ENCODE measurements around the gene VAC14. TPM values are rescaled to one million over a fixed set of nuclear protein-coding genes. Genes with fewer than 3 reads are reported as not detected.

The VAC14 gene
- total and polyA plus RNA-seq, 2 of the 8 experiments (the other 6 are each of a cell fraction or from before 2014, with no cell fraction given) = 56.0 to 108 TPM

GRCh38 chr16:70752426-70752825 is 48.5 kb downstream of the VAC14 start:
- H2BK5ac ChIP-seq (ENCODE audit: low read depth, low read length) = no peak overlapping the region
- POLR2A ChIA-PET (ENCODE audit: partially characterized antibody) = no interaction called here
- no peak overlapping the region for H2BK12ac ChIP-seq (ENCODE audit: low read depth, low read length)
- no peak overlapping the region for H3K18ac ChIP-seq (ENCODE audit: extremely low read depth, low read length)
- CTCF ChIA-PET (ENCODE audit: partially characterized antibody) = interaction anchor here (1.1 to 7.0 kb wide), 8 partner anchors 9 to 72 kb away, joined by 3 to 57 read pairs (median 4); no protein-coding TSS in a partner anchor
- H3K9ac ChIP-seq (replicated peaks in 1 of 4; ENCODE audit: extremely low read depth in 1 of 4, low read depth in 3 of 4, low read length in 3 of 4) = no peak overlapping the region
- H3K4me2 ChIP-seq (ENCODE audit: insufficient read depth in 1 of 2, low read depth in 2 of 2, low read length in 2 of 2) = no peak overlapping the region
- peaks cover 0 to 10% (median 6%) of the 10 kb centered on the region in 4 experiments; a peak in 5 of 7 replicates for H3K4me1 ChIP-seq (replicated peaks in 1 of 4; ENCODE audit: control insufficient read depth in 3 of 4, insufficient read depth in 4 of 4, low read length in 3 of 4)
- H2BK15ac ChIP-seq (ENCODE audit: low read length) = no peak overlapping the region
- no peaks in the 10 kb centered on the region for H3K79me1 ChIP-seq (ENCODE audit: low read depth, low read length)
- H4K5ac ChIP-seq (ENCODE audit: insufficient read length, low read depth, low read length) = no peak overlapping the region
- peaks cover 0 to 3% (median 1%) of the 10 kb centered on the region in 4 experiments; a peak in 2 of 8 replicates for H3K36me3 ChIP-seq (ENCODE audit: control insufficient read depth in 2 of 4, insufficient read depth in 4 of 4, low read length in 3 of 4)
- TF ChIP-seq SIRT6 (IDR thresholded peaks at IDR 0.05; ENCODE audit: low read length) = no peak
- TF ChIP-seq SUZ12 (IDR thresholded peaks at IDR 0.05; ENCODE audit: low read length) = no peak
- TF ChIP-seq ASH2L (IDR thresholded peaks at IDR 0.05; ENCODE audit: low read length) = no peak
- no peak for TF ChIP-seq CHD1 (IDR thresholded peaks at IDR 0.05; ENCODE audit: low read depth, low read length)
- no peak for TF ChIP-seq CEBPB (IDR thresholded peaks at IDR 0.05; ENCODE audit: low read depth, low read length)
- TF ChIP-seq YY1 (IDR thresholded peaks at IDR 0.05; ENCODE audit: low read depth, low read length) = no peak
- no peak for TF ChIP-seq RNF2 (IDR thresholded peaks at IDR 0.05; ENCODE audit: borderline replicate concordance, low read depth, low read length, missing control alignments, poor library complexity, severe bottlenecking)
- no peak for TF ChIP-seq TAF7 (optimal IDR thresholded peaks at IDR 0.05; ENCODE audit: borderline replicate concordance, low read depth, low read length)
- no peak for TF ChIP-seq EP300 (IDR thresholded peaks at IDR 0.05; ENCODE audit: borderline replicate concordance in 1 of 2, low read depth in 2 of 2, low read length in 2 of 2)
- TF ChIP-seq SAP30 (IDR thresholded peaks at IDR 0.05; ENCODE audit: insufficient read depth, insufficient replicate concordance, low read length) = no peak
- H4K8ac ChIP-seq (ENCODE audit: extremely low read depth, insufficient read depth, low read length) = peak overlapping the region; percentile 14; the same call in 1 of the 2 replicates
- no peak overlapping the region for H4K91ac ChIP-seq (replicated peaks; ENCODE audit: insufficient read length, low read length)
- DNase-seq (ENCODE audit: low read depth in 1 of 2, low spot score in 2 of 2) = no peak
- peaks cover 0 to 8% of the 10 kb centered on the region in 2 experiments for H4K20me1 ChIP-seq (replicated peaks in 1 of 2; ENCODE audit: control insufficient read depth in 1 of 2, insufficient read depth in 2 of 2, low read length in 2 of 2)
- no peaks in the 10 kb centered on the region for H3K27me3 ChIP-seq (replicated peaks in 1 of 4; ENCODE audit: control insufficient read depth in 3 of 4, extremely low read depth in 1 of 4, insufficient read depth in 3 of 4, low read length in 3 of 4)
- H3K27ac ChIP-seq (ENCODE audit: low read depth, low read length) = no peak overlapping the region
- no peak for FAIRE-seq
- H3K4ac ChIP-seq (replicated peaks; ENCODE audit: insufficient read length, low read depth, low read length) = no peak overlapping the region
- H3K23ac ChIP-seq (ENCODE audit: insufficient read length) = no peak overlapping the region
- H3K4me3 ChIP-seq (ENCODE audit: extremely low read depth in 1 of 4, insufficient read depth in 2 of 4, low read depth in 3 of 4, low read length in 4 of 4) = no peak overlapping the region
- no peaks in the 10 kb centered on the region for H3K9me3 ChIP-seq (ENCODE audit: insufficient read depth in 2 of 2, low read depth in 1 of 2, low read length in 1 of 2)
- whole genome bisulfite sequencing, 2 experiments (ENCODE audit: extremely low coverage in 1 of 2, insufficient coverage in 1 of 2, insufficient read length in 1 of 2, insufficient replicate concordance in 2 of 2, low coverage in 1 of 2, low lambda C conversion rate in 2 of 2, missing lambda C conversion rate in 1 of 2) = 91% methylated on average over 9 of the region's 10 CpGs; no CpG with 5 or more reads in 1 of the 2 experiments
- H3K79me2 ChIP-seq (ENCODE audit: control insufficient read depth in 1 of 2, insufficient read depth in 2 of 2, low read length in 2 of 2) = no peaks in the 10 kb centered on the region
- H2BK20ac ChIP-seq (ENCODE audit: low read length) = no peak overlapping the region
- H3K56ac ChIP-seq (replicated peaks; ENCODE audit: insufficient read length, low read depth, low read length) = no peak overlapping the region
- H3K23me2 ChIP-seq (ENCODE audit: low read depth, low read length) = no peaks in the 10 kb centered on the region
- H2AK5ac ChIP-seq (ENCODE audit: low read depth, low read length) = no peak overlapping the region
- no peak overlapping the region for H2BK120ac ChIP-seq (replicated peaks; ENCODE audit: low read depth, low read length)
- H2AFZ ChIP-seq (ENCODE audit: low read length) = no peak overlapping the region
- H3K14ac ChIP-seq (ENCODE audit: insufficient read length) = no peak overlapping the region
